Ammon's horn (tissue), 1 donor: ENCODE results near the gene ALG3.
A peak's percentile ranks its signal among the peaks of the same experiment; 100 is the strongest.

ENCODE experiments used
- DNase-seq: peaks from one replicate; pipeline ENCODE4 v3.0.0-alpha.2; 2016; ENCODE audit warnings: low spot score

ALG3 gene

DNA sequence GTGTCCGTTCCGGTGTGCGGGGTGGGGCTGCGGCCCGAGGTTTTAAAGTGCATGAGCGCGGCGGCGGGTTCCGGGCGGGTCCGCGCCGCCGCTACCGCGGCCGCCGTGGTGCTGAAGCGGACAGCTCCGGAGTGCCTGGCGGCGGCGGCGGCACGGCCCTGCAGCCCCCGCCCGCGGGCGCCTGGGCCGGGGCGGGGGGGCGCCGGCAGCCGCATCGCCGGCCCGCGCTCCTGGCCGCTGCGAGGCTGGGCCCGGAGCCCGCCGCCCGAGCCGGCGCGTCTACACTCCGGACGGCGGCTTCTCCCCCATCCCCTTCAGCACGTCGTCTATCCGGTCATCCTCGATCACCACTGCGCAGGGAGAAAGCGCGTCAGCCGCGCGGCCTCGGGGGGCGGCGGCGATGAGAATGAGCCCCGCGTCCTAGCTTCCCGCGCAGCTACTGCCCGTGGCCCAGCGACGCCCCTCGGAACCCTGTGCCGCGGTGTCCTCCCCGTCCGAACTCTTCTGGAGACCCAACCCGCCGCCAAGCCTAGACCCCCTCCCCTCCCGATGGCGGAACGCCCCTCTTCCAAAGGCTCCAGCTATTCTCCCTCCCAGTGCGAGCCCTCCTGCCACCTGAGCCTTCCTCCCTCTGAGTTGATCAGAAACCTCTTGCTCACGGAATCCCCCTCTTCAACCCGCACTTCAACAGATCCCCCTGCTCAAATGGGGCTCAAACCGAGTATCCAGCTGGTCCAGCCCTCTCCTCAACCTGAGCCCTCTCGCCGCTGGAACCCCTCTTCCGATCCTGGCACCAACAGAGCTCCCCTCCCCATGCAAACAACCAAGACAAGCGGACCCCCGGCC lies 11.3 kb upstream of the ALG3 start:
- peak; percentile 28 for DNase-seq

DNA sequence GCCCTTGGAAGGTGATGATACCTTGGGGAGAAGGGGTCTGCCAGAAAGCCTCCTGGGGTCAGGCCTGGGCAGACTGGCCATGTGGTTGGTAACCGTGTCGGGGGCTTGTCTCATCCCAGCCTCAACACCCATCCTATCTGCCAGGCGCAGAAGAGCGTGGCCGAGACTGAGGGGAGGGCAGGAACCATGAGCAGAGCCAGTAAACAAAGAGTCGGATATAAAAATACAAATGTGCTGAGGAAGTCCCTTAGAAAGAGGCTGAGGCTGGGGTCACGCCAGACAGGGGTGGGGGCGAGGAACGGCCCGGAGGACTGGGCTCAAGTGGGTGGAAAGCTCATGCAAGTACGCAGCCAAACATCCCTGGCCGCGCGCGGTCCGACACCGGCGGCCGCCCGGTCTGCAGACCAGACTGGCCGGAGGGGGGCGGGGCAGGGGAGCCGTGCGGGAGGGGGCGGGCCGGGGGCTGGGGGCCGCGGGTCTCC lies 10.7 kb upstream of the ALG3 start:
- no peak for DNase-seq

- no peak for DNase-seq
Observed at GRCh38 chr3:184258926-184259325, 10.2 kb upstream of the ALG3 start.

GRCh38 chr3:184257083-184257915 lies 8.5 kb upstream of the ALG3 start:
- DNase-seq, result no peak

GRCh38 chr3:184255291-184256039 lies 6.7 kb upstream of the ALG3 start:
- no peak for DNase-seq

DNA sequence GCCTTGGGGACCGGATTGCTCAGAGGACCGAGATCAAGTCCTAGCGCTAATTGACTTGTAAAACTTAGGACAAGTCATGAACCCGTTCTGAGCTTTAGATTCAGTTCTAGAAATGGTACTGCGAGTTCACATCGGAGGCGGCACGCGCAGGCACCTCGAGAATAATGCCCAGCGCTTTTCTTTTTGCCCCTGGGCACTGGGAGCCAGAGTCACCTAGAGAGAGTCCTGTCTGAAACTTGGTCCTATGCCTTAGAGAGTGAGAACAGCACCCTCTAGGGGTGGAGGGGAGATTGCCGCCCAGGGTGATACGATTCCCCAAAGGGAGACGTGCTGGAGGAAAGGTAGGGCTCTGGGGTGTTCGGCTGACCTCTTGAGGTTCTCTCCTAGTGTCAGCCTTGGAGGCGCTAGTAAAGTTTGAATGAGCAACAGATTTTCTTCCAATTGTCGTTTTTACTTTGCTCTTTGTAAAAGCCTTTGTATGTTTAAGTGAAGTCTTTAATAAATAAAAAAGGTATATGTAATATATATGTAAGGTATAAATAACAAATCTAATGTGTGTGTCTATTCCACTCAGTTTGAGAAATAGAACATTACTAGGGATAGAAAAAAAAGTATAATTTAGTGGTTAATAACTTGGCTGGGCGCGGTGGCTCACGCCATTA lies 1.5 kb upstream of the ALG3 start:
- peak; percentile 89 for DNase-seq

DNA sequence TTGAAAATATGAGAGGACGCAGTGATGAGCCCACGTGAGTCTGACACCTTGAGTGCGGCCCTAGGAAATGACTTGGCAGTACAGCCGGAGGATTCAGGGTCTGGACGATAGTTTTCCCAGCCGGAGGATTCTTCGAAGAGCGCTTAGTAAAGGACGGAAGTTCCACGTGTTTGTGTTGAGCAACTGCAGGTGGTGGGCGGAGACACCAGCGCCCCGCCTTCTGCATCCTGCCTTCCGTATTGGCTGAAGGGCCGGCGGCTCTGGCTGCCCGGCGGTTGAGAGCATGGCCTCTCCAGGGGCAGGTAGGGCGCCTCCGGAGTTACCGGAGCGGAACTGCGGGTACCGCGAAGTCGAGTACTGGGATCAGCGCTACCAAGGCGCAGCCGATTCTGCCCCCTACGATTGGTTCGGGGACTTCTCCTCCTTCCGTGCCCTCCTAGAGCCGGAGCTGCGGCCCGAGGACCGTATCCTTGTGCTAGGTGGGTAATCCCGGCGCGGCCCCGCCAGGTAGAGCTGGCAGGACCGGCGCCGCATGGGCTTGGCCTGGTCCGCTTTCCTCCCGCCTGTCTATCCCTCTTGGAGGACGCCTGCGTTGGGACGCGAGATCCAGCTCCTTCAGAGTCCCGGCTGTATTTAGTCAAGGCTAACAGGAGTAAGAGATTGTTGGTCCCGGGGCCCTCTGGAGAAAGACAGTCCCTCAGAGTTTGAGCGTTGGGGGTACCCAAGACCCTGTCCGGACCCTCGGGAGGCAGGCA lies 827 bp upstream of the ALG3 start, which contains the start of gene EEF1AKMT4:
Gene EEF1AKMT4, plus strand, starts transcription at position 261 of the 755 bp plus-strand sequence. Its CDS starts 23 bp downstream, at position 284.
- peak; percentile 97 for DNase-seq

DNA sequence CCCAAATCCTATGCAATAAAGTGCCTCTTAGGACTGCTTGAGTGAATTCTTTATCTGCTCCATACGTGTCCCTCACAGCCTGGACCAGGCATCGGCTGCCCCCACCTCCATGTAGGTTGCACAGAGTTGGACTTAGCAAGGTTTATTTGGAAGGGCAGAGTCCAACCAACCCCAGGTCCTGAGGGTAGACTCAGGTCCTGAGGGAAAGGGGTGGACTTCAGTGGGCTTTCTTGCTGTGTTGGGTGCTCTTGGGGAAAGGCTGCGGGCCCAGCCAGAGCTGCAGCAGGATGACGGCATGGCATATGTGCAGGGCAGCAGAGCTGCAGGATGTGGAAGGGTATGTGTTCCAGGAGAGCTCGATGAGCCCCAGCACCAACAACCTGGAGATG lies 6.5 kb downstream of the ALG3 start:
- no peak for DNase-seq

GRCh38 chr3:184241447-184242296 lies 7.1 kb downstream of the ALG3 start:
- no peak for DNase-seq

DNA sequence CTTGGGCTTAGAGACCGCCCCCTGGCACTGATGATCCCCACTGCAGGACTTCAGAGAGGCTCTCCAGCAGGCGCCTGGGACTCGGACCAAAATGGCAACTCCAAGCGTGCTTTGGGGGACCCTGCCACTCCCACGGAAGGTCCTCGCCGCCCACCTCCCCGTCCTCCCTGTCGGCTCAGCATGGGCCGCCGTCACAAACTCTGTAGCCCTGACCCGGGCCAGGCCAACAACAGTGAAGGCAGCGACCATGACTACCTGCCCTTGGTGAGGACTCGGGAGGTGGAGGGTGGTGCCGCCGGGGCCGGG lies 7.7 kb downstream of the ALG3 start:
- no peak for DNase-seq

DNA sequence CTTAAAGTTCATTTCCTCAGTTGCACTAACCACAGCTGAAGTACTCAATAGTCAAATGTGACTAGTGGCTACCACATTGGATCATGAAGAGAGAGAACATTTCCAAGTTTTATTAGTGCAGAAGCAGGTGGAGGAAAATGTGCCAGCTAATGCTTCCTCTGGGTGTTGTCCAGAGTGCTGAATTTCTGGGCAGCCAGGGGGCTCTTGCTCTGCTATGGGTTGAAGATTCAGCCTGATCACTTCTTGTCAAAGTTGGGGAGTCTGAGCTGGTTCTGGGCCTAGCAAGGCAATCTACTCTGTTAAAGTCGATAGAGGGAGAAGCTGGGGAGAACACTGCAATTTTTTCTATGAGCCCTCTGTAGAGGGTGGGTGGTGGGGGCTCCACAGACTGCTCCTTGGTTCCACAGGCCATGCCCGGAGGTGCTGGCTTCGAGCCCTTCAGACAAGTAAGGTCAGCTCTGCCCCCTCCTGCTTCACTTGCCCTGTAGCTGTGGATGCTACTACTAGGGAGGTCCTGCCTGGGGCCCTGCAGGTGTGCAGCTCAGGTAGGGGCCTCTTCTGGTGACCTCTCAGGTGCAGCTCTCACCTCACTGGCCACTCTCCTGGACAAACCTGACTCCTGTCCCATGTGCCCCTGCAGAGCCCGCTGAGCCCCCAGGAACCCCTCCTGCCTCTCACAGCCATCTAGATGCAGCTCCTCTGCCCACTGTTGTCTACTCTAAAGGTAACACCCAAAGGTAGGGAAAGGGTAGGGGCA lies 8.2 kb downstream of the ALG3 start:
- no peak for DNase-seq

DNA sequence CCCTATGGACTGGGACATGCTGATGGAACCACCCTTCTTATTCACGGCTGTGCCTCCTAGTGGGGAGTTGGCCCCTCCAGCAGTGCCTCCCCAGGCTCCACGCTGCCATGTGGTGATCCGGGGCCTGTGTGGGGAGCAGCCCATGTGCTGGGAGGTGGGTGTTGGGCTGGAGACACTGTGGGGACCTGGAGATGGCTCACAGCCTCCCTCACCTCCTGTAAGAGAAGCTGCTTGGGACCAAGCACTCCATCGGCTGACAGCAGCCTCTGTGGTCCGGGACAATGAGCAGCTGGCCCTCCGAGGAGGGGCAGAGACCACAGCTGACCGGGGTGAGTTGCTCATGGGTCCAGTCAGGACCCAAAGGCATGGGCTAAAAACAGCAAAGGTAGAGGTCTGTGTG lies 9.1 kb downstream of the ALG3 start:
- DNase-seq, result no peak

- DNase-seq, result no peak
Observed at GRCh38 chr3:184239221-184239620, 9.5 kb downstream of the ALG3 start.

DNA sequence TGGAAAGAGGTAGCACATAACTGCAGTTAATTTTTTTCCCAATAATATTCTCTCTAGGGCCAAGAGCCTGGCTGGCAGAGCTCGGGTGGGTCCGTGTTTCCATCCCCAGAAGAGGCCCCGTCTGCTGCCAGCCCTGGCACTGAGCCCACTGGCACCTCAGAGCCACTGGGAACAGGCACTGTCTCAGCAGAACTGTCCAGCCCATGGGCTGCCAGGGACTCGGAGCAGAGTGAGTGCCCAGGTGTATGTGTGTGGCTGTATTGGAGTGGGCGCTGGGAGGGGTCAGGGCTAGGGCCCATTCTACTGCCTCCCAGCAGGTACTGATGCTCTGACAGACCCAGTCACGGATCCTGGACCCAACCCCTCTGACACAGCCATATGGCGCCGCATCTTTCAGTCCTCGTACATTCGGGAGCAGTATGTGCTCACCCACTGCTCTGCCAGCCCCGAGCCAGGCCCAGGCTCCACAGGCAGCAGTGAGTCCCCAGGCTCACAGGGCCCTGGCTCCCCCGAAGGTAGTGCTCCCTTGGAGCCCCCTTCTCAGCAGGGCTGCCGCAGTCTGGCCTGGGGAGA lies 10.4 kb downstream of the ALG3 start:
- no peak for DNase-seq

DNA sequence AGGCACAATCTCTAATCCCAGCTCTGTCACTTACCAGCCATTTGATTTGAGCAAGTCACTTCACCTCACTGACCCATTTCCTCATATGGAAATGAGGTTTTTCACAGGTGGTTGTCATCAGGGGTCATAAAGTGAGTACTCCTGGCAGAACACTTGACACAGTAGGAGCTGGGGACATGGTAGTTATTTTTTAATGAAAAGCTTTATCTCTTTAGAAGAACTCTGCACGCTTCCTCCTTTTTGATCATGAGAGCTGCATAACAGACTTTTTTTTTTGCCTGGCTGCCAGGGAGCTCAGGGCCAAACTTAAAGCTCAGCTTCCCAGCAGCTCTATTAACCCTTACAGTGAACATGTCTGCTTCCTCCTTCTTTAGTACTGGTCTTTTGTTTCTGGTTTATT lies 11.0 kb downstream of the ALG3 start:
- DNase-seq, result no peak

DNA sequence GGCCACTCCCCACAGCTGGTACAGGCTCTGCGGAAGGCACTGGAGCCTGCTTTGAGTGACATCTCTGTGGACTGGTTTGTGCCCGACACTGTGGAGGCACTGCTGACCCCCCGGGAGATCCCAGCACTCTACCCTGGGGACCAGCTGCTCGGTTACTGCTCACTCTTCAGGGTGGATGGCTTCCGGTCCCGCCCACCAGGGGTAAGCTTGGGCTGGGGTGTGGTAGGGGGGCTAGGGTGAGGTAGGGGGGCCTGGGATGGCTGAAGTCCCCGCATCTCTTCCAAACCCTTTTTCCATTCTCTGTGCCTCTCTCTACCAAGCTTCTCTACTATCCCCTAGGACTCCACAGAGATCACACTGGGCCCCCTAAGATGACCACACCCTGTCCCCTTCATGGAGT lies 11.6 kb downstream of the ALG3 start:
- DNase-seq, result no peak

DNA sequence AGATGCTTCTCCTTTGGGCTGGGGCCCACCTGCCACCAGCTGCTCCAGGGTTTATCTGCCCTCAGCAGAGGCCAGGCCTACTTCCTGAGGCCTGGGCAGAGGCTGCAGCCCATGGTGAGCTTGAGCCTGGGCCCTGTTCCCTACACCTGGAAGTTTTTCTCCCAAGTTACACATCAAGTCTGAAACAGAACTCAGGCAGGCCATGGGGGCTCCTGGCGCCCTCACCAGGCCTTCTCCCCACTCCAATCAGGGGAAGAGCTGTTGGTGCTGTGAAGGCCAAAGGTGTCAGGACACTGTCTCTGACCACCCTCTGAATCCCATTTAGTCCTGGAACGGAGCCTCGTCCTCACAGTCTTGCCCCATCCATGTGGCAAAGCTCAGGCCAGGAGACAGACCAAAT lies 12.1 kb downstream of the ALG3 start:
- no peak for DNase-seq

GRCh38 chr3:184236033-184236410 lies 12.7 kb downstream of the ALG3 start:
- DNase-seq, result no peak

DNA sequence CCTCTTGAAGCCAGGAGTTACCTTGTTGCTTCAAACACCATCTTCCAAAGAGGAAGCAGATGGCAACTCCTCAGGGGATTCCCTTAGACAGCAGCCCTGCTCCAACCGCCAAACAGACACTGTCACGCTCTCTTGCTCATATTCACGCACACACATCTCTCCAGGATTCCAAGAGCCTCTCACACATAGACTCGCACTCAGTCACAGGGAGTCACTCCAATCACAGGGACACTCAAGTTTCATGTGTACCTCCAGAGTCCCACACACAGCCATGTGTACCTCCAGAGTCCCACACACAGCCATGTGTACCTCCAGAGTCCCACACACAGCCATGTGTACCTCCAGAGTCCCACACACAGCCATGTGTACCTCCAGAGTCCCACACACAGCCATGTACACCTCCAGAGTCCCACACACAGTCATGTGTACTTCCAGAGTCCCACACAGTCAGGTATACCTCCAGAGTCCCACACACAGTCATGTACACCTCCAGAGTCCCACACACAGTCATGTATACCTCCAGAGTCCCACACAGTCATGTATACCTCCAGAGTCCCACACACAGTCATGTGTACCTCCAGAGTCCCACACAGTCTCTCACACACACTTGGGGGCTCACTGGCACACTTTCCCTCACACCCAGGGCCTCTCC lies 13.3 kb downstream of the ALG3 start:
- no peak for DNase-seq
